Right lobe of liver (tissue), 6 donors: ENCODE results near the gene C17orf107. TPM values are rescaled to one million over a fixed set of nuclear protein-coding genes. Genes with fewer than 3 reads are reported as not detected.

ENCODE experiments used
- ATAC-seq, 4 donors: fragments of 200-7000 bp; cut with Tn5 transposase; one replicate each; pipeline ENCODE4 v1.9.1; 2020; ENCODE audit warnings: mild to moderate bottlenecking in 4 of 4, moderate library complexity in 4 of 4
- DNase-seq, 3 donors: peaks; one replicate each; pipeline ENCODE4 v3.0.0-alpha.2; 2020
- H3K27ac ChIP-seq, 3 donors: fragments of 200-600 bp; one replicate each; pipeline ENCODE4 v1.8.0; 2022
- H3K27me3 ChIP-seq, 2 donors: fragments of 200-600 bp; one replicate each; pipeline ENCODE4 v1.8.0; 2022
- H3K36me3 ChIP-seq, 4 donors: fragments of 200-600 bp; sonication (generic) in 1 of 4; one replicate each; pipeline versions ENCODE4 v1.5.1 to v1.8.0; 2017 to 2022; ENCODE audit warnings: control low read depth in 1 of 4
- H3K4me1 ChIP-seq, 4 donors: fragments of 200-600 bp; sonication (generic) in 1 of 4; one replicate each; pipeline versions ENCODE4 v1.5.1 to v1.8.0; 2017 to 2022; ENCODE audit warnings: control low read depth in 1 of 4
- H3K4me3 ChIP-seq, 3 donors: fragments of 200-600 bp; one replicate each; pipeline ENCODE4 v1.8.0; 2022
- H3K9me3 ChIP-seq, 4 donors: fragments of 200-600 bp; sonication (generic) in 1 of 4; one replicate each; pipeline versions ENCODE4 v1.5.1 to v1.8.0; 2017 to 2022; ENCODE audit warnings: control low read depth in 1 of 4
- CTCF ChIP-seq, 4 donors: fragments of 200-600 bp in 3 of 4; fragments of 450-650 bp in 1 of 4; IDR thresholded peaks; one replicate each; pipeline versions ENCODE4 v1.5.1 to v1.8.0; 2016 to 2022; ENCODE audit warnings: antibody characterized with exemption in 4 of 4, mild to moderate bottlenecking in 2 of 4
- POLR2A ChIP-seq: fragments of 450-650 bp; IDR thresholded peaks from one replicate; pipeline ENCODE4 v1.6.1; 2017; ENCODE audit warnings: antibody characterized with exemption, mild to moderate bottlenecking
- WGBS: methylation state at CpG from one replicate; pipeline ENCODE4 v1.1.6; 2018; ENCODE audit warnings: low coverage, low lambda C conversion rate; ENCODE audit not compliant: insufficient coverage; ENCODE audit errors: missing lambda C conversion rate; 5-methylcytosine and 5-hydroxymethylcytosine counted together
- intact Hi-C, 2 donors: fragments of 100-400 bp; cut with DNase I; formaldehyde crosslinking; loops; one replicate each; pipeline versions ENCODE4 v1.11.2 to v1.14.1; 2022
- total RNA-seq, 6 experiments: library from RNA; depleted of rRNA in 2 of 6; stranded (reverse); fragments of >200 nt in 2 of 6; fragmentation: NEBNext Ultra II Directional in 3 of 6; extraction: Animal tissue kit (Norgen Biotek cat#: 25700) in 3 of 6; gene quantifications; one replicate each; pipeline versions ENCODE4 v1.1.0 to v1.2.4, GENCODE V29; 2016 to 2023
- donor health status: DM: no; HTN: yes; CAD: no.
- donor health status: DM: no; HTN: no; CAD: no.
- donor health status: DM: no; HTN: no; CAD: no.
- donor health status: DM: no; HTN: yes; CAD: no.
- donor health status: DM: no; HTN: yes; CAD: no.

Gene C17orf107
- total RNA-seq, 6 experiments from 2014 or later, result 1.6 to 4.0 (median 3.2) TPM

DNA sequence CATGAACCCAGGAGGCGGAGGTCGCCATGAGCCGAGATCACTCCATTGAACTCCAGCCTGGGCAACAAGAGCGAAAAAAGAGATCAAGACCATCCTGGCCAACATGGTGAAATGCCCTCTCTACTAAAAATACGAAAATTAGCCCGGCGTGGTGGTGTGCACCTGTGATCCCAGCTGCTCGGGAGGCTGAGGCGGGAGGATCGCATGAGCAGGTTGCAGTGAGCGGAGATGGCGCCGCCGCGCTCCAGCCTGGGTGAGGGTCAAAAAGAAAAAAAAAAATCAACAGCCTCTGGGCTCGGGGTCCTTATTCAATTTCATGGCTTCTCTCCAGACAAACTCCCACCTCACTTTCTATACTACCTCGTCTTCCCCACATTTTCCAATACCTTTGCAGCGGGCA is 29.5 kb downstream of the C17orf107 start:
- ATAC-seq, result no peak
- 92% methylated on average over 18 of the region's 18 CpGs for WGBS
- no peak for DNase-seq

DNA sequence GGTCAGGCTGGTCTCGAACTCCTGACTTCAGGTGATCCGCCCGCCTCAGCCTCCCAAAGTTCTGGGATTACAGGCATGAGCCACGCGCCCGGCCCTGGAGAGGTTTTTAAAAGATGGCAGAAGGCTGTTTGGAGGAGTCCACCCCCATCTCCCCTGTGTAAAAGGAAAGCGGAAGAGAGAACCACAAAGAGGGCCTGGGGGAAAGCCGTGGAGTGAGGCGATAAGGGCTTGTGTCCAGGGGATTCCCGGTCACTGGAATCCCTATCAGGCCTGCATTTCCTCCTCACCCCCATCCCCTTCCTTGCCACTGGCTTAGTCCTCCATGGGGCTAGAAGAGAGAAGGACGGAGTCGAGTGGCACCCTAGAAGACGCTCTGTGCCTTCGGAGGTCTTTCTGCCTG is 32.6 kb downstream of the C17orf107 start, which contains the start of gene GP1BA:
Gene GP1BA (plus strand): TSS at position 315 of the 400 bp plus-strand sequence. CDS start 328 bp downstream, outside the sequence.
- Histone ChIP-seq H3K4me1 (peaks cover 0 to 13% (median 5%) of the 10 kb centered on the region in 4 donors), H3K36me3 (peaks cover 0 to 5% (median 0%) of the 10 kb centered on the region in 4 donors), H3K9me3 (no peaks in the 10 kb centered on the region), H3K27ac (no peak within 1 kb of the TSS), H3K4me3 (no peak within 1 kb of the TSS), H3K27me3 (no peaks in the 10 kb centered on the region)
- DNase-seq, result no peak
- TF ChIP-seq CTCF (IDR thresholded peaks at IDR 0.05) (no peak), POLR2A (no peak)
- intact Hi-C loops, result no loop called here
- WGBS, result 77% methylated on average over 13 of the region's 14 CpGs
- ATAC-seq, result peak in 1 of 4 donors; percentile 41

More for the DNA sequence above, 29.5 kb downstream of the C17orf107 start:
- Histone ChIP-seq H3K9me3 (no peaks in the 10 kb centered on the region), H3K4me1 (peaks cover 0 to under 1% (median 0%) of the 10 kb centered on the region in 4 donors), H3K27ac (no peak overlapping the region), H3K36me3 (no peaks in the 10 kb centered on the region), H3K4me3 (no peak overlapping the region), H3K27me3 (no peaks in the 10 kb centered on the region)
- TF ChIP-seq POLR2A, result no peak
- no peak for TF ChIP-seq CTCF (IDR thresholded peaks at IDR 0.05)
- intact Hi-C loops, result no loop called here

DNA sequence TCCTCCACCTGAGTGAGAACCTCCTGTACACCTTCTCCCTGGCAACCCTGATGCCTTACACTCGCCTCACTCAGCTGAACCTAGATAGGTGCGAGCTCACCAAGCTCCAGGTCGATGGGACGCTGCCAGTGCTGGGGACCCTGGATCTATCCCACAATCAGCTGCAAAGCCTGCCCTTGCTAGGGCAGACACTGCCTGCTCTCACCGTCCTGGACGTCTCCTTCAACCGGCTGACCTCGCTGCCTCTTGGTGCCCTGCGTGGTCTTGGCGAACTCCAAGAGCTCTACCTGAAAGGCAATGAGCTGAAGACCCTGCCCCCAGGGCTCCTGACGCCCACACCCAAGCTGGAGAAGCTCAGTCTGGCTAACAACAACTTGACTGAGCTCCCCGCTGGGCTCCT is 33.4 kb downstream of the C17orf107 start:
- no peak overlapping the region for H3K27ac ChIP-seq
- no peak overlapping the region for H3K4me3 ChIP-seq
- H3K36me3 ChIP-seq, result peaks cover 0 to 13% (median 2%) of the 10 kb centered on the region in 4 donors
- intact Hi-C loops, result no loop called here
- H3K27me3 ChIP-seq, result no peaks in the 10 kb centered on the region
- no peaks in the 10 kb centered on the region for H3K9me3 ChIP-seq
- DNase-seq, result no peak
- WGBS, result no CpG with 5 or more reads among the region's 12 CpGs
- no peak for ATAC-seq
- peaks cover 0 to 13% (median 5%) of the 10 kb centered on the region in 4 donors for H3K4me1 ChIP-seq
- TF ChIP-seq POLR2A (no peak), CTCF (IDR thresholded peaks at IDR 0.05) (no peak)

- no peaks in the 10 kb centered on the region for H3K27me3 ChIP-seq
- no peak overlapping the region for H3K27ac ChIP-seq
- WGBS, result 66% methylated on average over 5 of the region's 16 CpGs
- DNase-seq (no peak), ATAC-seq (no peak)
- intact Hi-C loops, result no loop called here
- TF ChIP-seq CTCF (IDR thresholded peaks at IDR 0.05) (no peak), POLR2A (no peak)
- H3K36me3 ChIP-seq, result peaks cover 0 to 18% (median 2%) of the 10 kb centered on the region in 4 donors
- H3K9me3 ChIP-seq, result no peaks in the 10 kb centered on the region
- no peak overlapping the region for H3K4me3 ChIP-seq
- H3K4me1 ChIP-seq, result peaks cover 0 to 16% (median 7%) of the 10 kb centered on the region in 4 donors
These were observed 34.3 kb downstream of the C17orf107 start for GRCh38 chr17:4933646-4934045.
